KOPT-K1 (cell line): ENCODE measurements around the gene KIF1A.

Experiments
- H3K27ac ChIP-seq: fragments of 200-600 bp; sonication (generic); 2 replicates; pipeline ENCODE4 v1.5.1; 2016; ENCODE audit warnings: antibody characterized with exemption, mild to moderate bottlenecking, low read depth, low read length; ENCODE audit not compliant: poor library complexity, severe bottlenecking
- H3K36me3 ChIP-seq: fragments of 200-600 bp; sonication (generic); 2 replicates; pipeline ENCODE4 v1.5.1; 2017; ENCODE audit warnings: antibody characterized with exemption, mild to moderate bottlenecking, low read length, moderate library complexity; ENCODE audit not compliant: insufficient read depth
- H3K9me3 ChIP-seq: fragments of 200-600 bp; sonication (generic); 2 replicates; pipeline ENCODE4 v1.5.1; 2017; ENCODE audit warnings: antibody characterized with exemption, low read length, mild to moderate bottlenecking; ENCODE audit not compliant: insufficient read depth, poor library complexity, severe bottlenecking

KIF1A gene

DNA sequence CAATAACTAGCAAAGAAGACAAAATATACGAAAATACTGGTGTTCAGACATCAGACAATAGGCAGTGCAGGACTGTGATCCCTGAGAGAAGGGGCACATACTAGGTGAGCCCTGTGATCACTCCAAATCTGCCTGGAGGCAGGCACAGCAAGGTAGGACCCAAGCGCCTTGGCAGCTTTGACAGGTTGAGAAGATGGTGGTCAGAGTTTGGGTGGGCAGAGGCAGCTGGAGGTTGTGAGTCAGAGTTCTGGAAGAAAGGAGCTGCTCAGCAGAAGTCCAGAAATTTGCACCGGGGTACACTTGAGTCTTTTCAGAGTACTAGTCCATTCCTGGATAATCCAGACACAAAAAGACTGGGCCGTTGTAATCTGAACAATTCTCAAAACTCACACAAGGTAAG lies 14.0 kb downstream of the KIF1A start:
- Histone ChIP-seq H3K36me3 (no peaks in the 10 kb centered on the region), H3K27ac (no peak overlapping the region), H3K9me3 (peaks cover 10% of the 10 kb centered on the region)

GRCh38 chr2:240803191-240803590 lies 16.8 kb downstream of the KIF1A start:
- Histone ChIP-seq H3K9me3 (peaks cover 10% of the 10 kb centered on the region), H3K36me3 (no peaks in the 10 kb centered on the region), H3K27ac (no peak overlapping the region)

- H3K36me3 ChIP-seq: no peaks in the 10 kb centered on the region
- no peak overlapping the region for H3K27ac ChIP-seq
- H3K9me3 ChIP-seq: no peaks in the 10 kb centered on the region
Observed at GRCh38 chr2:240799033-240799820, 20.8 kb downstream of the KIF1A start.

- H3K9me3 ChIP-seq: no peaks in the 10 kb centered on the region
- no peak overlapping the region for H3K27ac ChIP-seq
- H3K36me3 ChIP-seq: no peaks in the 10 kb centered on the region
Observed at GRCh38 chr2:240798327-240798905, 21.6 kb downstream of the KIF1A start.

GRCh38 chr2:240797914-240798313 lies 22.1 kb downstream of the KIF1A start:
- no peaks in the 10 kb centered on the region for H3K9me3 ChIP-seq
- no peaks in the 10 kb centered on the region for H3K36me3 ChIP-seq
- no peak overlapping the region for H3K27ac ChIP-seq

DNA sequence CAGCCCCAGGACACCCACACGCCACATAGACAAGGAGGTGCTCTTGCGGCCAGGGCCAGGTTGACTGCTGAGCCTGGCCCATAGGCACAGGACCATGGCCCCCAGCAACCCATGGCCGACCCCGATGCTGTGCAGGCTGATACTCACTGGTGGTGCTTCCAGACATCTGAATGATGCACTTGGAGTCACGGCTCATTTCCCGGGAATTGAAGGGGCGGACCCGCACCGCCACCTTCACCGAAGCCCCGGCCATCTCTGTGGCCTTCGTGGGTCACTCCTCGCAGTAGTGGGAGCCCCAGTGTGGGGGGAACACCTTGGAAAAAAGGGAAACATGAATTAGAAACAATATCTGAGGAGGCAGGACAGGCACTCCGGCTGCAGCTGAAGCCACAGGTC lies 22.5 kb downstream of the KIF1A start:
- Histone ChIP-seq H3K9me3 (no peaks in the 10 kb centered on the region), H3K36me3 (no peaks in the 10 kb centered on the region), H3K27ac (no peak overlapping the region)

GRCh38 chr2:240796543-240797499 lies 23.2 kb downstream of the KIF1A start:
- Histone ChIP-seq H3K36me3 (no peaks in the 10 kb centered on the region), H3K27ac (no peak overlapping the region), H3K9me3 (no peaks in the 10 kb centered on the region)

DNA sequence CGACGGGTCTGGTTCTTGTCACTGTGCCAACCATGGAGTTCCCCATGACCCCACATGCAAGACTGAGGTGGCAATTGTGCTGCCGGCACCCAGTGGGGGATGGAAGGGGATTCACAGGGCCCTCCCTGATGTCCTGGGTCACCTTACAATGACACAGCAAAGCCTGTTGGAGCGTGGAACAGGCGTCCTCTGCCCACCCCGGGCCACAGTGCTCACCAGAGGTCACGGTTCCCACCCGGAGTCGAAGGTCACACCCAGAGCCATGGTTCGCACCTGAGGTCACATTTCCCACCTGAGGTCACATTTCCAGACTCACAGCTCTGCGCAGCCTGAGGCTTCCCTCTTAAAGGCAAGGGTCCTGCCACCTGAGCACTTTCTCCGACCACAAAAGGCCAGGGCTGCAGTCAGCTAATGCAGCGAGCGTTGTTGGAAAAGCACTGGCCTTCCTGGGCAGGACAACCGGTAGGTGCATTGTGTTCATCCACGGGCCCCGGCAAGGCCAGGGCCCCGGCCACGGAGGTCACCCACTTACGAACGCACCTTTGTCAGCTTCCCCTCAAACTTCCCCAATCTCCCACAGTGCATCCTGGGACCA lies 24.0 kb downstream of the KIF1A start:
- Histone ChIP-seq H3K36me3 (no peaks in the 10 kb centered on the region), H3K27ac (no peak overlapping the region), H3K9me3 (no peaks in the 10 kb centered on the region)

DNA sequence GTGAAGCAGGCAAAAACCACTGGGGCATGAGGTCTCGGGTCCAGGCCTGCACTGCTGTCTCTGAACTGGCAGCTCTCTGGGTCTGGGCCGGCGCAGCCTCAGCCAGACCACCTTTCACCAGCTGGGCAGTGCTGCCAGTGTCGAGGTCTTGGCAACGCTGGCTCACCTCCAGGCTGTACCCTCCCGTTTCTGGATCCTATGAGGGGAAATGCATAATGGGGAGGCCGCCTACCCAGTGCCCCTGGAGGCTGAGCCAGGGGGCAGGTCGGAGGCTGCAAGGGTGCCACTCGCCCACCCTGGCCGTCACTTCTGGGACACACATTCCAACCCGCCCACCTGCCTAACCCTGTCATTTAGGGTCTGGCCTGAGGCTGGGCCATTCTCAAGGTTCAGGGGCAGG lies 24.6 kb downstream of the KIF1A start:
- no peaks in the 10 kb centered on the region for H3K9me3 ChIP-seq
- no peaks in the 10 kb centered on the region for H3K36me3 ChIP-seq
- no peak overlapping the region for H3K27ac ChIP-seq

DNA sequence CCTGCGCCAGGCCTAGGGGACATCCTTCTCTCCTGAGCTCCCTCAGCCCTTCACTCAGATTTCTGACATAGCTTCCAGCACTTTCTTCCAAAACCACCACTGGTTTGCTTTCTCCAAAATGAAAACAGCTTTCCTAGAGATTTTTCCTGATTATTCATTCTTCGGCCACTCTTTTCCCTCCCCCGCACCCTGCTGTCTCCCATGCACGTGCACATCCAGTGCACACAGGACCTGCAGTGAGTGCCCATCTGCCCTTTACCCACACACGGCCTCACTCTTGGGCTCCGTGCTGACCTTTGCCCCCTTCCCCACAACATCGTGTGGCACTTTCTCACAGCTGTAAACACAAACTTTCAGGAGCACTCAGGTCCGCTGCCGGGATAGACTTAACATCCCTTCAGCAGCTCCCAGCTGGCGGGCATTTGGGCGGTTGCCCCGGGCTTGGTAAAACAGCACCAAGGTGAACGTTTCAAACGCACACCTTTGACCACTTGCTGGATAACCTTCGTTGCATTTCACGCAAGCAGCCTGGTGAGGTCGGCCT lies 25.8 kb downstream of the KIF1A start:
- no peaks in the 10 kb centered on the region for H3K36me3 ChIP-seq
- no peaks in the 10 kb centered on the region for H3K9me3 ChIP-seq
- no peak overlapping the region for H3K27ac ChIP-seq

- no peaks in the 10 kb centered on the region for H3K9me3 ChIP-seq
- H3K27ac ChIP-seq: no peak overlapping the region
- H3K36me3 ChIP-seq: no peaks in the 10 kb centered on the region
Observed at GRCh38 chr2:240793313-240794177, 26.5 kb downstream of the KIF1A start.

DNA sequence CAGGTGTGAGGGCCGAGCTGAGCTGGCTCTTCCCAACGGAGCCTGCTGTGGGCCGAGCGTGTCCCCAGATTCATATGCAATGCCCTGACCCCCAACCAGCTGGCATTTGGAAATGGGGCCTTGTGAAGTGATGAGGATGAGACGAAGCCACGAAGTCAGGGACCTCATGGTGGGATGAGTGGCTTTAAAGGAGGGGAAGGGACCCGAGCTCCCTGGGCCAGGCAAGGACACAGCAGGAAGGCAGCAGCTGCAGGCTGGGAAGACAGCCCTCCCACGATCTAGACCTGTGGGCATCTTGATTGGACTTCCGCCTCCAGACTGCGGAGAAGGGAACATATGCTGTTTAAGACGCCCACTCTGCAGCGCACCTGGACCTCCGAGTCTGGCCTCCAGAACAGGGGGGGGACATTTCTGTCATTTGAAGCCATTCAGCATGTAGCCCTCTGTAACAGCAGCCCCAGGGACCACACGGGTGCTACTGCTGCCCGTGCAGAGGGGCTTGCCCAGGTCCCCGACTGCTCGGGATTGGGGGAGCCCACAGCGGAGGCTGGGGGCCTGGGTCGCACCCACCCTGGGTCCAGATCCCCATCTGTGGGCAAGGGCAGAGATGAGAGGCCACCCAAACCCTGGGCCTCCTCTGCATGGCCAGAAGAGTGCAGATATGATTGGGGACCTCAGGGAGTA lies 27.2 kb downstream of the KIF1A start:
- no peaks in the 10 kb centered on the region for H3K9me3 ChIP-seq
- H3K36me3 ChIP-seq: no peaks in the 10 kb centered on the region

DNA sequence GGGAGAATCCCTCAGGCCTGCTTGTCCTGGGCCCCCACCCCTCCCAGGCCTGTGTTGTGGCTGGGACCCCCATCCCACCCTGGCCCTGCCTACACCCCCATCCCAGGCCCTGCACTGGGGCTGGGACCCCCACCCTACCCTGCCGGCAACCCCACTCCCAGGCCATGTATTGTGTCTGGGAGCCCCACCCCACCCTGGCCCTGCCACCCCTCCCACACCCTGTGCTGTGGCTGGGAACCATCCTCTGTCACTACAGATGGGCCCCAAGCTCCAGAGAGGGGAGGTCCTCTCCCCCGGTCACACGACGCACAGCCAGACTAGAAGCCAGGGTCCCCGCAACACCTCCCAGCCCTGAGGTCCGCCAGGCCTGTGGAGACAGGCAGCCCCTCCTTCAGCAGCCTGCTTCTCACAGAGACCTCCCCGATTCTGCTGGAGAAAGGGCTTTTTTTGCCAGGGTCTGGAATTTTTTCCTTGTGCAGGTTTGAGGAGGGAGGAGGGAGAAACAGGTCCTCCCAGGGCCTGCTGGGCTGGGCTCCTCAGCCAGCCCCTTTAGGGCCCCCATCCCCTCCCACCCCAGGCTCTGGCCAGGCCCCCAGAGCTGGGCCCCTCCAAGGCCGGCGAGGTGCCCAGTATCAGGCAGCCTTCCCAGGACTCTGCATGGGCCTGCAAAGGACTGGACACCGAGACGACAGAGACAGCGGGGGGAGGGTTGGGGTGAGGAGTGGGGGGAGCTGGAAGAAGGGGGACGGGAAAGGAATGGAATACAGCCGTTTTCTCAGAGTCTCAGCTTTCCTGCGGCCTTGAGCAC lies 28.0 kb downstream of the KIF1A start:
- no peaks in the 10 kb centered on the region for H3K9me3 ChIP-seq
- no peaks in the 10 kb centered on the region for H3K36me3 ChIP-seq
- no peak overlapping the region for H3K27ac ChIP-seq

More for the DNA sequence above, 27.2 kb downstream of the KIF1A start:
- no peak overlapping the region for H3K27ac ChIP-seq
